NCI-H1417 treated with DMSO at 0.1 percent for 48 hours (cell line): Measurements from ENCODE around the gene ABCC9.
"Not testable (repeated sequence)": the region's sequence is repeated elsewhere in the genome, so short reads cannot be mapped to it uniquely, and the experiment has no call there.

Experiments used
- DNase-seq: peaks from one replicate; lab custom pipeline; 2025; lab: John Stamatoyannopoulos, UW

ABCC9 gene

DNA sequence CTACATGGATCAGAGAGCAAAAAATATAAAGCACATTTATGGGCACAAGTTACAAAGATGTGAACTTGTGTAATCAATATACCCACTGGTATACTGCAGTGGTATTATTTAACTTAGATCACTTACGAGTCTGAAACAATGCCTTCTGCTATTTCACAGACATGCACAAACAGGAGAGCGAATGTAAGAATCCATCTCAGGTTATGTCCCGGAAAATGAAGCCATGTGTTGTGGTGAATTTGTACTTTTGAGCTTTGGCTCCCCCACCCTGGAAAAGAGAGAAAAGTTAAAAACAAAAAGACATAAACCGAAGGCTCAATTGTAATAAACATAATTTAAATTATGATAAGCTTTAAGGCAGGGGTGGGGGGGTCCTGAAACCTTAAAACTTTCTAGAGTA lies 7.6 kb downstream of the ABCC9 start:
- no peak for DNase-seq

DNA sequence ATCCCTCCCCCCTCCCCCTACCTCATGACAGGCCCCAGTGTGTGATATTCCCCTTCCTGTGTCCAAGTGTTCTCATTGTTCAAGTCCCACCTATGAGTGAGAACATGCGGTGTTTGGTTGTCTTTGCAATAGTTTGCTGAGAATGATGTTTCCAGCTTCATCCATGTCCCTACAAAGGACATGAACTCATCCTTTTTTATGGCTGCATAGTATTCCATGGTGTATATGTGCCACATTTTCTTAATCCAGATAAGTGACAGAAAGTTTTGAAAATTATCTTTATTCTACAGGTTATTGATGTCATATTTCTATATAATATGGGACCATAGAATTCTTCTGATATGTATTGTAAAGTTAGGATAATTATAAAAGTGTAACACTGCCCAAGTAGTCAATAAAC lies 11.3 kb downstream of the ABCC9 start:
- DNase-seq: not testable (repeated sequence)

DNA sequence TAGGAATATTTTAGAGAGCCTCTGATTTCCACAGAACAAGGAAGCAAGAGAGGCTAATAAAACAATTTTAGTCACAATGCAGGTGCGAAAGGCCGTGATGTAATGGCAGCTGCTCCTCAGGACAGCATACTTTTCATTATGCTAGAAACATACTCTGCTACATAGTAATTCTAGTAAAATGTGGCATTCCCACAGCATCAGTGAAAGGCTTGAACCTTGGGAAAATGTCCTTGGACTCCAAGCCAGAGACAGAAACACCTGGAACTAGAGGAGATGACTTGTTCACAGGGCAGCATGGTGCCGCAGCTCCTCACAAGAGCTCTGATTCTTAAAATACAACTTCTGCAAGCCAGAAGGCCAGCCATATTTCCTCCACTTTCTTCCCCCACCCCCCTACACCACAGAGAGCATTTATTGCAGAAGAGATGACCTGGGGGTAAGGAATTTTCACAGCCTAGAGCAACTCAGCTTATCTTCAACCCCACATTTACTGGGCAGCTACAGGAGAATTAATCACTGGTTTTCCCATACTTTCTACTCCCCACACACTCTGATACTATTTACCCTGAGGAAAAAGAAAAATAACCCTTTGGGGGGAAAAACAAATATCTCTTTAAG lies 15.8 kb downstream of the ABCC9 start:
- no peak for DNase-seq

DNA sequence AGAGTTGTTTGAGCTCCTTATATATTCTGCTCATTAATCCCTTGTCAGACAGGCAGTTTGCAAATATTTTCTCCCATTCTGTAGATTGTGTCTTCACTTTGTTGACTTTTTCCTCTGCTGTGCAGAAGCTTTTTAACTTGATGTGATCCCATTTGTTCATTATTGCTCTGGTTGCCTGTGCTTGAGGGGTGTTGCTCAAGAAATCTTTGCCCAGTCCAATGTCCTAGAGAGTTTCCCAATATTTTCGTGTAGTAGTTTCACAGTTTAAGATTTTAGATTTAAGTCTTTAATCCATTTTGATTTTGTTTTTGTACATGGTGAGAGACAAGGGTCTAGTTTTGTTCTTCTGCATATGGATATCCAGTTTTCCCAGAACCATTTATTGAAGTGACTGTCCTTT lies 19.8 kb downstream of the ABCC9 start:
- no peak for DNase-seq

DNA sequence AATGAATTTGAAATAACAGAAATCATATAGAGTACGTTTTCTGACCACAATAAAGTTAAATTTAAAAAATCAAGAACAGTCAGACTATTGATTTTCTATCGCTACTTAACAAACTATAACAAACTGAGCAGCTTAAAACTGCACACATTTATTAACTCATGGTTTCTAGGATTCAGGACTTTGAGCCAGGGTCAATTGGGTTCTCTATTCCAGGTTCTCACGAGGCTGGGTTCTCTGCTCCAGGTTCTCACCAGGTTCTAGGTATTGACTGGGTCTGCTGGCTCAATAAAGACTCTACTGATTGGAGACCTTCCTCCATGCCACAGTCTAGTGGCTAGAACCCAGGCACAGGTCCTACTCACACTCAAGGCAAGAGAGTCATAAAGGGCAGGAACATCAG lies 22.8 kb downstream of the ABCC9 start:
- no peak for DNase-seq

DNA sequence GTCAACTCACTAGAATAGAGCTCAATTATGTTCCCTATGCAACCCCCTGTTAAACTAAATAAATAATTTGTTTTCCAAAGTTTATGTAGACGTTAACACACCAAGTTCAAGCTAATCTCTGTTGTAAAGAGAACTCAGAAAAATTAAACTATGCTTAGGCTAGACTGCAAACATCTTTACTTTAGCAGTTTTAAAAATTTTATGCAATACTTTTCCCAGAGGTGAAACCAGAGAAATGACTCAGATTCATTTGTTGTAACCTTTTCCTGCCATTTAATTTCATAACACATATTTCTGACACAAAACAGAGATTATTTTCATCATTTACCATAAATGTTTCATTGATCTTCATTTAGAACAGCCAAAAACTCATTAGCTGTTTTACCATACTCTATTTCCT lies 27.4 kb downstream of the ABCC9 start:
- no peak for DNase-seq

DNA sequence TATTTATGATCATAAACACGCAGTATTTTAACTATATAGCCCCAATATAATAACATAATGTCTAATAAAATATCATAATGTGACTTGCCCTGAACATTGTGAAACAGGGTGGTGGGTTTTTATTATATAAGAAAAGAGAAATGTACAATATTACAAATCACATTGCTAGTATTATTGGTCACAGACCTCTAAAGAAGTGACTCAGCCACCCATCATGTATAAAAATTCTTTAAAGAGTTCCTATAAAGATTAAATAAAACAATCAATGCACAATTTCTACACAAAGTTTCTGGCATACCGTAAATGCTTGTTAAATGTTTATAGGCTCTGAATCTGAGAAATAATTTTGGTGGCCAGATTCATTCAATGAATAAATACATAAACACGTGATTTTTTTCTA lies 28.9 kb downstream of the ABCC9 start:
- no peak for DNase-seq

DNA sequence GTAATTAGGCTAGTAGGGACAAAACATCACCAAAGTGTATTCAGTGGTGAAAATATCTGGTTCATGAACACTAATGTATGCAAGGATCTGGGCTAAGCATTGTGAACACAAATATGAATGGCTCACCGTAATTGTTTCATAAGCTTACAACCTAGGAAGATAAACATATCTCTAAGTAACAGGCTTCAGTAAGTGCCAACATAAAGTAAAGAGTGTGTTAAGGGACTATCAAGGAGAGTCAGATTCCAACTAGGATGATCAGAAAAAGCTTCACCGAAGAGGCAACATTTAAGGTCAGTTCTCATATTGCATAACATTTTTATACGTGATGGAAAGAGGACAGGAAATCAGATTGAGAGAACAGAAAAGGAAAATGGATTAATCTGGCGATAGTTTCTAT lies 29.4 kb downstream of the ABCC9 start:
- DNase-seq: no peak

DNA sequence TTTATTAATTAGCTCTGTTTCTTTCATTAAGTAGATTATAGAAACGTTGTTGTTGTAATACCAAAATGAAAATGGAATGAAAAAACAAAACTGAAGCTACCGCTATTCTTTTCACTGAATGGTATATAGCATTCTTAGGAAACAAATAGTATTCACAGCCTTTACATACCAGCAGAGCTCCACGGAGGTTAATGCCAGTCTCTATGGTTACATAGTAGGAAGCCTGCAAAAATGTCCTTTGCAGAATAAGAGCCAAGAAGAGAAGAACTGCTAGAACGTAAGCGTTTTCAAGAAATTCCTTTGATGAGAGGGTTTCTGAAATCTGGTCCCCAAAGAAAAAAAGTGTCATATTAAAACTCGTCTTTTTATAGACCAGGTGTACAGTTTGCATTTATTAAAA lies 30.6 kb downstream of the ABCC9 start:
- no peak for DNase-seq

DNA sequence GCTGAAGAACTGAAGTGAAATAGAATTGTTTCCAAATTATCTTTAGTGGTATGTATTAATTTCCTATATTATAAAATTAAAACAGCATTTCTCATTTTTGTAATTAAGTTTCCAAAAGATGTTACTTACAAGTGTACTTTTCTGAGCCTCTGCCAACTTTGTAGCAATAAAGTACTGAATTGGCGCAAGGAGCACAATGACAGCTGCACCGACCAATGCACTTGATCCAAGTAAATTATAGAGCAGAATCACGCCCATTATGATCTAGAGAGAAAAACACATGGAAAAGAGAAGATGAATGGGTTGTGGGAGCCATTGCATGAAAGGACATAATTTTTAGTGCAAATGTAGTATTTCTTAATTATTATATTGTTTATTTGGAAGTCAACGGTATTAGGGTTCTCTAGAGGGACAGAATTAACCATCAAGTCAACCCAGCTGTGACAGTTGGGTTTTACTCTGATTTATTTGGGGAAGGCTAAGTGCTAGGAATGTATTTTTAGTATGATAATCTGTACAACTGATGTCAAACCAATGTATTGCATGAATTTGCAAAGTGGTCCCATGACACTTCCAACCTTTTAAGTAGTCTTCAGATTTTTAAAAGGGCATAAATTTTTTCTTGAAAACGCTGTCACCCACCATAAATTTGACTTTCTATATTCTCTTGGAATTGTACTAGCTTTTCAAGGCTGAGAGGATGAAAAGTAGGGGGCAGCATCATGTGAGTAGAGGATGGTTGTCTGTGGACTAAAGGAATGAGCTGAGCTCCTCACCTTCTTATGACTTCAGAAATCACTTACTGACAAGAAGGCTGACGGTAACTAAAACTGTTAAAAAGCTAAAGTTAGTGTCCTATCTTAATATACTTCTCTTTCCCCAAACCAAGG lies 33.0 kb downstream of the ABCC9 start:
- no peak for DNase-seq

DNA sequence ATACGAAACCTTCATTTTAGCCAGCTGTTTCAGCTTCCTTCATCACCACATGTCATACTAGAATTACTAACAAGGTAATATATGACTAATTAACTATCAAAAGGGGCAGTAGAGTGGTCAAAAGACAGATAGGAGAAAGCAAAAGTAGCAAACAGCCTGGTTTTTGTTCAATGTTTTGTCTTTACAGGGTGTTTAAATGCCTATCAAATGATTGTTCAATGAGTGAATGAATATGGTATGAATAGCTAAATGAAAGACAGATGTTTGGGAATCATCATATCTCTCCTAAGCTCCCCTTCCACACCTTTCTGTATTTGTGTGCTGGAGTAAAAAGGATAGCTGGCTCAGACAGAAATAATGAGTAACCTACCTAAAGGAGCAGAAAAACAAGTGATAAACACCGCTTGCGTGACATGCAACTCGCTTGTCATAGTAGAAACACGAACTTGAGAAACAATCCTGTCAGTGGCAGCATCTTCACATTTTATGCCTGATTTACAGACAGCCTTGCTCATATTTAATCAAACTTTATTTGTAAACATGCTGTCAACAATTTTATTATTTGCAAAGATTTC lies 34.2 kb downstream of the ABCC9 start:
- no peak for DNase-seq

DNA sequence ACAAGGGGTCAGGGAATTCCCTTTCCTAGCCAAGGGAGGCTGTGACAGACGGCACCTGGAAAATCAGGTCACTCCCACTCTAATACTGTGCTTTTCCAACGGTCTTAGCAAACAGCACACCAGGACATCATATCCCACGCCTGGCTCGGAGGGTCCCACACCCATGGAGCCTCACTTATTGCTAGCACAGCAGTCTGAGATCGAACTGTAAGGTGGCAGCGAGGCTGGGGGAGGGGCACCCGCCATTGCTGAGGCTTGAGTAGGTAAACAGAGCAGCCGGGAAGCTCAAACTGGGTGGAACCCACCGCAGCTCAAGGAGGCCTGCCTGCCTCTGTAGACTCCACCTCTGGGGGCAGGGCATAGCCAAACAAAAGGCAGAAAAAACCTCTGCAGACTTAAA lies 41.7 kb downstream of the ABCC9 start:
- not testable (repeated sequence) for DNase-seq

DNA sequence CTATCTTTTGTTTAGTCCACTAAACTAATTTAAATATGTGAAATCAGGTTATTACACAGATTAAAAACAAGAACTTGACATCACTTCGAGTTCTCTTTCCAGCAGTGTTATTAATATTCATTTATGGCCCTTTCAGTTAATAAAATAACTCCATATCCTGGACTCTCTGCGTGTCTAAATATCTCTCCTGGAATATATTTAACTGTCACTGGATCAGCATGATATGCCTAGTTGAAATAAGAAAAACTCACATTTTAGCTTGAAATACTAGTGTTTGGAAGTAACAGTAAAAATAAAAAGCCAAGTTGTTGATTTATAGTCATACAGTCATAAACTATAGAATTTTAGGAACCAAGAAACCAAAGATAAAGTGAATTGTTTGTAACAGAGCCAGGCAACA lies 45.6 kb downstream of the ABCC9 start:
- no peak for DNase-seq

DNA sequence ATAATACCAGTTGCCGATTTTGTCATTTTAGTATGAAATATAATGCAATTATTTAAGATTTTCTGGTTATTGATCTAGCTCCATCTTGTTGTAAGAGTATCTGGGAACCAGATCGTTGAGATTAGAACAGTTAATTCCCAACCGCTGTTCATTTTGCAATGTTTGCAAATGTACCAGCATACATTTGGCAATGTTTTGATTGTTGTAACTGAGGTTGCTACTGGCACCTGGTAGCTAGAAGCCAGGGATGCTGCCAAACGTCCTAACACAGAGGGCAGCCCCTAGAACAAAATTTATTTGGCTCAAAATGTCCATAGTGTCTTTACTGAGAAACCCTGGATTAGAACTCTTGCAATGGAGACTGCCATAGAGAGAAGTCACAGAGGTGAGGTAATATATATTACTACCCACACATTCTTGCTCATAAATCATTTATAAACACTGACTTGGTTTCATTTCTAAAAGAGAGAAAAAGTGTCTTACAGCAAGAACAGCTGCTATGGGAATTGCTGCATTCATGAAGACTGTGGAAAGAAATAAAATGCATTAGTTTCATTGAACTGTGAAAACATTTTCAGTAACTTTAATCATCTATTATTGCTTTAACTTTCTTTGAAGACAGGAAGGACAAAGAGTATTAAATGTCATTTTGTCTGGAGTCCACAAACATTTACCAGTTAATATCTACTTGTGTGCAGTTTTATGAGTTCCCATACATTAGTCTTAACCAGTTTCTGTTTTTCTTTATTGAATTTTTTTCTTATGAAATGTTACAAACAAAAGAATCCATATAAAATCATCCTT lies 46.2 kb downstream of the ABCC9 start:
- no peak for DNase-seq

DNA sequence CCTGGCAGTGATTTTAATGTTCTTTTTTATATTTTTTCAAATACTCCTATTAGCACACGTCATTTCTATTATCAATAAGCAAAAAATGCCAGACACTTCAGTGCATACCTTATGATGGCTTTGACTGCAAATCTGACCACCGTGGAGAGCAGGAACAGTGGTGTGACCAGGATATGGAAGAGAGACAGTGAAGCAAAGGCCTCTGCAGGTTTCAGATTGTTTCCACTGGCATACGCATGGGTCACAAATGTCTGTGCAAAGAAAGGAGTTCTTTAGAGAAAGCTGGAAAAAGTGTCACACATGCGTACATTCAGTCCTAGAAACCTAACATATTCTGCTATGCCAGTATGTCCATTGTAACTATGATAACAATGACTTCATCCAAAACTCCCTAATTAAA lies 47.3 kb downstream of the ABCC9 start:
- DNase-seq: no peak

DNA sequence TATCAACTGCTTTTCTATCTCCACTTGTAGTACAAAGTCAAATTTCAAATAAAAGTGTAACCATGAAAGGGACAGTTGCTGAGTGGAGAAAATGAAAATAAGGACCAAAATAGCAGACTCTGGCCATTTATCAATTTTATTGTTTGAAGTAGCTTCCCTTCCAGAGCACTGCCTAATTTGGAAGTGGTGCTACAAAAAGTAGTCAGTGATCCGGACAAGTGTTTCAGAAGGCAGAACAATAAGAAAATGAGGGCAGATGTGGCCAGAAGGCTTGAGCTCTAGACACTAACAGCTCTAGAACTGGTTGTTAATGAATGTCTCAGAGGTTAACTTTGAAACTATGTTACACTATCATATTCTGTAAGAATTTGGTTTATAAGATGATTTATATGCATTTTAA lies 48.9 kb downstream of the ABCC9 start:
- DNase-seq: no peak

DNA sequence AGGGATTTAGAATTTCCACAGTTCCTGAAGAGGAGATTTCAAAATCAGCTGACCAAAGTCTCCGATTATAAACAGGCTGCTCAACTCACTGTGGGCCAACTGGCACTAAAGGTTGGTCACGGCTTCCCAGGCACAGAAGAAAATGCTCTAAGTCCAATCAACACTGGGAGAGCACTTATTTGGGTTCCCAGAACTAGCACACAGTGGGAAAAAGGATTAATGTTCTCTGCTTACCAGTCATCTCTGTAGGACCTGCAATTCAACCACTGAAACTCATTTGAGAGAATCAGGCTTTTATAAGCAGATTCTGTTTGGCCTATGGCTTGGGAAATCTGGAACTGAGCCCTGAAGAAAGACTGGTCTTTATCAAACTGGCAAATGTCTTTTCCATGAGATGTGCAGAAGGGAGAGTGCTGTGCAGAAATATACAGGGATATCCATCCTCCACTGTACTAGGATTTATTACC lies 49.4 kb downstream of the ABCC9 start:
- no peak for DNase-seq

DNA sequence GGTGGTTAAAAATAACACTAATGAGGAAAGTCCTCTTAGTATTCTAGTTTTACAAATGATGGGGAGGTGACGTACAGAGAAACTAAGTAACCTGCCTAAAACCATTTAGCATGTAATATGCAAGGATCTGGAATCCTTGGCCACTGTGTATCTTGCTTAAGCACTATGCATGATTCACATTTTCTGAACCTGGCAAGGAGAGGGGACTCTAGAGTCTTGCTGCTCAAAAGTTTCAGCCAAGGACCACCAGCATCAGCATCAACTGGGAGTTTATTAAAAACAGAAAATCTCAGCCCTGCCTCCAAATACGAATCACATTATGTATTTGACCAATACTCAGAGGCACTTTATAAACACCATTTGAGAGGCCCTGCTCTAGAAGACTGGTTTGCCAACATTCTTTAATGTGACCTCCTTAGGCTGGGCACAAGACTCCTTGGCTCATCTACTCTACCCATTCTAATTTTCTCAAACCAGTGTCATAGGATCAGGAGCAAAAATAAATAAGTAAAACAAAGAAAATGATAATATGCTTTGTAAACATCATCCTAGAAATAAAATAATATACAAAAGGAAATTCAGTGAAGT lies 52.9 kb downstream of the ABCC9 start:
- no peak for DNase-seq

DNA sequence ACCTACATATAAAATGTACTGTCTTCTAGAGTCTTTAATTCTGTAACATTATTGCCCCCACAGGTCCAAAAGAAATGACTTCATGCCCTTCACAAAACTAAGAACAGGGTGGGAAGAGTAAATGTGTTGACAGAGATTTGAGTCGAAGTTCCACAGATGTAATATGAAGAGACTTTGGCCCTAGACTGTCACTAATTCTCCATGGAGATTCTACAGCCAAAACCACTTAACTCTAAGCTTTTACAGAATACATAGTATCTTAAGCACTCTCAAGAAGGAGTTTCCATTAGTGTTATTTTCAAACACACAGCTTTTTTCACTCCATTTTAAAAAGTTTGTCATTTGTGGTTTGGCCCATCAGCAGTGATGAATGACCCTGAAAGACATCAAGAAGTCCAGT lies 56.3 kb downstream of the ABCC9 start:
- DNase-seq: no peak

DNA sequence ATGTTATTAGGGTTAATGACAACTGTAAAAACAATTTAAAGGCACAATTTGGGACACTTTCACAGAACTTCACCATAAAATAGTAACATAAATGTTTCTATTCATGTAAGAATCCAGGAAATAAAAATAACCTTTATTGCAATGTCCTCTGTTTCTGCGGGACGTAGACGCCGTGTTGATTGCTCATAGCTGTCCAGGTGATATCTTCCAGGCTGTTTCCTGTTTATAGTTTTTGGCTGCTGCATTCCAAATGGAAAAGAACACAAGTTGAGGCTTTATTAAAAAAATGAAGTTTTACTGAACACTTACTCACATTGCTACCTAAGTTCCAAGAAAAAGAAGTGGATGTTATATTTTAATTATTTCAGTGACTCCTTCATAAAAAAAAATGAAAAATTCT lies 58.6 kb downstream of the ABCC9 start:
- no peak for DNase-seq

DNA sequence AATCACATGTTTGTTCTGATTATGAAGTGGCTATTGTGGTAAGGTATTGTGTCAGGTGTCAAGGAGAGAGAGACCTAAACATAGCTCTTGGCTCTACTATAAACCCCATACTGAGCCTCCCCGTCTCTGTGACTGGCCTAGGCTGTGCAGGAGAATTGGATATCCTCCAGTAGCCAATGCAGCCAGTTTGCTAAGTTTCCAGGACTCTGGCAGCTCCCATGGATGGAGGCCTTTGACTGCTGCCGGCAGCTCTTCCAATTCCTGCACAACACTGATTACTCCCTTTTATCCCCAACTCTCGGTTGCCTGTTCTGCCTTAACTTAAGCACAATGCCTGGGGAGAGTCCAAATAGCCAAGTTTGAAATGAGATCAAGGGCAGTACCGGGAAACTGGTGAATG lies 59.3 kb downstream of the ABCC9 start:
- DNase-seq: no peak

DNA sequence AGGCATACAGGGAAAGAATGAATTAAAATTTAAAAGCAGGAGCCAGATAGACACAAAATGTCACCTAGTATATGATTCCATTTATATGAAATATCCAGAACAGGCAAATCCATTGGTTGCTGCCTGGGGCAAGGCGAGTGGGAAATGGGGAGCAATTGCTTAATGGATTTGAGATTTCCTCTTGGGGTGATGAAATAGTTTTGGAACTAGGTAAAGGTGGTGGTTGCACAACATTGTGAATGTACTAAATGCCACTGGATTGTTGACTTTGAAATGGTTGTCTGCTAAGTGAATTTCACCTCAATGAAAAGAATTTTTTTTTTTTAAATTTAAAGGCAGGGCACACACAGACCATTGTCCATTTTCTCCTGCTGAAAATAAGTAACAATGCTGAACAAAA lies 61.9 kb downstream of the ABCC9 start:
- DNase-seq: no peak
